GM19043 (cell line): Measurements from ENCODE around the gene RRN3.
A peak's percentile ranks its signal among the peaks of the same experiment; 100 is the strongest.
"Not testable (repeated sequence)": the region's sequence is repeated elsewhere in the genome, so short reads cannot be mapped to it uniquely, and the experiment has no call there.

ENCODE experiments used
- ATAC-seq: cut with Tn5 transposase; IDR thresholded peaks from one replicate; pipeline ENCODE4 v1.9.1; 2021; ENCODE audit warnings: low read depth; ENCODE audit not compliant: unreplicated experiment

RRN3 gene

GRCh38 chr16:15100372-15100987, 6.4 kb upstream of the RRN3 start:
- ATAC-seq, result not testable (repeated sequence)

- ATAC-seq, result not testable (repeated sequence)
Observed at GRCh38 chr16:15099366-15099909, 5.4 kb upstream of the RRN3 start.

- not testable (repeated sequence) for ATAC-seq
Observed at GRCh38 chr16:15096583-15096972, 2.5 kb upstream of the RRN3 start.

GRCh38 chr16:15093571-15093954, 509 bp downstream of the RRN3 start:
- ATAC-seq, result not testable (repeated sequence)

GRCh38 chr16:15090663-15091269, 3.3 kb downstream of the RRN3 start:
- ATAC-seq, result not testable (repeated sequence)

GRCh38 chr16:15082788-15083187, 11.3 kb downstream of the RRN3 start:
- not testable (repeated sequence) for ATAC-seq

- not testable (repeated sequence) for ATAC-seq
Observed at GRCh38 chr16:15080883-15081282, 13.2 kb downstream of the RRN3 start.

GRCh38 chr16:15076161-15076560, 17.9 kb downstream of the RRN3 start:
- not testable (repeated sequence) for ATAC-seq

GRCh38 chr16:15073101-15073500, 21.0 kb downstream of the RRN3 start:
- no peak for ATAC-seq

- ATAC-seq, result not testable (repeated sequence)
Observed at GRCh38 chr16:15071916-15072769, 21.9 kb downstream of the RRN3 start.

GRCh38 chr16:15071013-15071412, 23.1 kb downstream of the RRN3 start:
- ATAC-seq, result not testable (repeated sequence)

GRCh38 chr16:15066690-15067089, 27.4 kb downstream of the RRN3 start:
- ATAC-seq, result not testable (repeated sequence)

GRCh38 chr16:15065961-15066360, 28.1 kb downstream of the RRN3 start:
- not testable (repeated sequence) for ATAC-seq

GRCh38 chr16:15062085-15062810, 31.8 kb downstream of the RRN3 start:
- ATAC-seq, result not testable (repeated sequence)

- ATAC-seq, result no peak
Observed at GRCh38 chr16:15059324-15059723, 34.7 kb downstream of the RRN3 start.

GRCh38 chr16:15057681-15058417, 36.2 kb downstream of the RRN3 start:
- ATAC-seq, result no peak

- ATAC-seq, result peak; percentile 44
Observed at GRCh38 chr16:15055141-15056053, 38.7 kb downstream of the RRN3 start.

- ATAC-seq, result no peak
Observed at GRCh38 chr16:15054357-15055140, 39.5 kb downstream of the RRN3 start.
